Activated naive CD4-positive, alpha-beta T cell treated with Interleukin-2 at 50 U/mL for 16 hours (primary cell): ENCODE data around the gene HOXB8.

ENCODE experiments used
- DNase-seq: peaks from one replicate; pipeline ENCODE4 v3.0.0-alpha.2; 2020

HOXB8 gene

GRCh38 chr17:48624544-48625494, 9.7 kb upstream of the HOXB8 start:
- DNase-seq: peak; percentile 37

- no peak for DNase-seq
Observed at GRCh38 chr17:48624118-48624517, 9.0 kb upstream of the HOXB8 start.

GRCh38 chr17:48623583-48623982, 8.5 kb upstream of the HOXB8 start:
- DNase-seq: no peak

GRCh38 chr17:48622857-48623256, 7.8 kb upstream of the HOXB8 start:
- DNase-seq: no peak

GRCh38 chr17:48621410-48622392, 6.6 kb upstream of the HOXB8 start:
- DNase-seq: no peak

- no peak for DNase-seq
Observed at GRCh38 chr17:48620461-48621139, 5.5 kb upstream of the HOXB8 start.

GRCh38 chr17:48619826-48620449, 4.8 kb upstream of the HOXB8 start:
- DNase-seq: no peak

GRCh38 chr17:48618256-48618896, 3.3 kb upstream of the HOXB8 start:
- DNase-seq: peak; percentile 84

GRCh38 chr17:48617471-48618255, 2.6 kb upstream of the HOXB8 start:
- no peak for DNase-seq

- DNase-seq: no peak
Observed at GRCh38 chr17:48616717-48617470, 1.8 kb upstream of the HOXB8 start.

- DNase-seq: no peak
Observed at GRCh38 chr17:48615963-48616716, 1.0 kb upstream of the HOXB8 start.

- DNase-seq: peak; percentile 38
Observed at GRCh38 chr17:48613862-48614694, 1.0 kb downstream of the HOXB8 start.

- peak; percentile 55 for DNase-seq
Observed at GRCh38 chr17:48612854-48613691, 2.0 kb downstream of the HOXB8 start.

GRCh38 chr17:48612456-48612853, 2.6 kb downstream of the HOXB8 start:
- no peak for DNase-seq

- DNase-seq: no peak
Observed at GRCh38 chr17:48611681-48612455, 3.2 kb downstream of the HOXB8 start.

- DNase-seq: no peak
Observed at GRCh38 chr17:48611213-48611612, 3.9 kb downstream of the HOXB8 start.
